BE2C (cell line): ENCODE measurements around the gene ELAVL3.
"Not testable (repeated sequence)": the region's sequence is repeated elsewhere in the genome, so short reads cannot be mapped to it uniquely, and the experiment has no call there.

ENCODE experiments used
- DNase-seq: peaks from one replicate; pipeline ENCODE4 v3.0.0-alpha.2; 2020
- H3K27me3 ChIP-seq: fragments of 250-450 bp; sonication (Bioruptor Pico); 2 replicates; pipeline ENCODE4 v1.5.1; 2020; ENCODE audit warnings: mild to moderate bottlenecking
- H3K36me3 ChIP-seq: fragments of 250-450 bp; sonication (Bioruptor Pico); 2 replicates; pipeline ENCODE4 v1.5.1; 2020; ENCODE audit warnings: mild to moderate bottlenecking
- H3K4me1 ChIP-seq: fragments of 250-450 bp; sonication (Bioruptor Pico); 2 replicates; pipeline ENCODE4 v1.5.1; 2020
- H3K4me3 ChIP-seq: 2 replicates; pipeline ENCODE4 v1.5.1; 2011; ENCODE audit warnings: low read depth, low read length
- H3K9me3 ChIP-seq: fragments of 250-450 bp; sonication (Bioruptor Pico); 2 replicates; pipeline ENCODE4 v1.5.1; 2020
- CTCF ChIP-seq: IDR thresholded peaks from 2 replicates; pipeline ENCODE4 v1.5.1; 2012; ENCODE audit warnings: mild to moderate bottlenecking, low read depth, low read length

The ELAVL3 gene

DNA sequence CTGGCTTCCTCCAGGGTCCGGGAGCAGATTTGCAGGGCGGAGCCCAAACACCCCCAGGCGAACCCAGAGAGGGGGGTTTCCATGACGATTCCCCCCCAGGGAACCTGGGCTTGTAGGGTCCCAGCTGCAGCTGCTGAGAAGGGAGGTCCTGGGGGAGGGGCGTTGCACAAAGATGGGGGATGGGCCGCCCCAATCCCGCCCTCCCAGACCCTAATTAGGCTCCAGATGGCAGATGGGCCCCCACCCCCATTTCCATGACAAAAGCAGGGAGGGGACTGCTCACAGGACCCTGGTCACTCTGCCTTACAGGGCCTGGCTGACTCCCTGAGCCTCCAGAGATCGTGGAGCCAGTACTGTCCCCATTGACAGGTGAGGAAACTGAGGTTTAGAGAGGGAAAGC lies 15.2 kb downstream of the ELAVL3 start:
- TF ChIP-seq CTCF: no peak
- DNase-seq: no peak
- Histone ChIP-seq H3K36me3 (peaks cover 14% of the 10 kb centered on the region), H3K9me3 (no peaks in the 10 kb centered on the region), H3K4me1 (no peaks in the 10 kb centered on the region), H3K27me3 (no peaks in the 10 kb centered on the region), H3K4me3 (no peak overlapping the region)

GRCh38 chr19:11464333-11465265 lies 16.2 kb downstream of the ELAVL3 start:
- Histone ChIP-seq H3K9me3 (no peaks in the 10 kb centered on the region), H3K4me1 (no peaks in the 10 kb centered on the region), H3K36me3 (peaks cover 14% of the 10 kb centered on the region), H3K27me3 (no peaks in the 10 kb centered on the region), H3K4me3 (no peak overlapping the region)
- no peak for TF ChIP-seq CTCF
- DNase-seq: no peak

DNA sequence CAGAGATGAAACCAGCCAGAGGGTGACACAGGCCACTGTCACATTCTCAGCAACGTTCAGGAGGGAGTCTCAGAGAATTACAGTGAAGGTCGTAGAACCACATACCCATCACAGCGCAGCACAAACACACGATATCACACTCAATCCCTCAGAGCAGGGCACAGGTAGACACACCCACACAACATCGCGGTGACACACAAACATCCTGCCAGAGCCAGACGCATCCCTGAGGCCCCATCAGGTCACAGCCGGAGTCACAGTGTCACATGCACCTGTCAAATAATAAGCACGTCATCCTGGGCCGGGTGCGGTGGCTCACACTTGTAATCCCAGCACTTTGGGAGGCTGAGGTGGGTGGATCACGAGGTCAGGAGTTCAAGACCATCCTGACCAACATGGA lies 17.5 kb downstream of the ELAVL3 start:
- H3K4me3 ChIP-seq: no peak overlapping the region
- peaks cover 16% of the 10 kb centered on the region for H3K36me3 ChIP-seq
- no peaks in the 10 kb centered on the region for H3K4me1 ChIP-seq
- TF ChIP-seq CTCF: no peak
- no peaks in the 10 kb centered on the region for H3K9me3 ChIP-seq
- H3K27me3 ChIP-seq: no peaks in the 10 kb centered on the region
- DNase-seq: no peak

- TF ChIP-seq CTCF: no peak
- H3K27me3 ChIP-seq: no peaks in the 10 kb centered on the region
- DNase-seq: no peak
- no peak overlapping the region for H3K4me3 ChIP-seq
- H3K36me3 ChIP-seq: peaks cover 24% of the 10 kb centered on the region
- no peaks in the 10 kb centered on the region for H3K9me3 ChIP-seq
- H3K4me1 ChIP-seq: no peaks in the 10 kb centered on the region
Measured at GRCh38 chr19:11461453-11461852, 19.4 kb downstream of the ELAVL3 start.

DNA sequence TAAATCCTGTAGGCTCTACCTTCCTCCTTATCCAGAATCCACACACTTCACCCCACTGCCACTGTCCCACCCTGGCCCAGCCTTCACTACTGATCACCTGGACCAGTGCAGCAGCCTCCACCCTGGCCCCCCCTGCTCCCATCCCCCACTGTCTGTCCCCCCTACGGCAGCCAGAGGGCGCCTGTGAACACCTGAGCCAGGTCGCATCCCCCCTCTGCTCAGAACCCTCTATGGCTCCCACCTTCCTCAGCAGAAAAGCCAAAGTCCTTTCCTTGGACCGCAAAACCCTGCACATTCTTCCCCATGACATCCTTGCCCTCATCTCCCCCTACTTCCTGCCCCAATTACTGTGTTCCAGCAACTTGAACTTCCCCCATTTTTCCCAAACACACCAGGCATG lies 20.6 kb downstream of the ELAVL3 start:
- Histone ChIP-seq H3K36me3 (peaks cover 17% of the 10 kb centered on the region), H3K27me3 (no peaks in the 10 kb centered on the region), H3K4me1 (no peaks in the 10 kb centered on the region), H3K9me3 (no peaks in the 10 kb centered on the region), H3K4me3 (no peak overlapping the region)
- peak; percentile 34 for TF ChIP-seq CTCF
- no peak for DNase-seq

GRCh38 chr19:11458912-11459311 lies 21.9 kb downstream of the ELAVL3 start:
- H3K4me3 ChIP-seq, H3K27me3 ChIP-seq, DNase-seq, H3K4me1 ChIP-seq, H3K9me3 ChIP-seq: not testable (repeated sequence)
- peaks cover 17% of the 10 kb centered on the region for H3K36me3 ChIP-seq
